ENCODE results near the gene VGLL1.
A peak's percentile ranks its signal among the peaks of the same experiment; 100 is the strongest.

Gene VGLL1, protein sequence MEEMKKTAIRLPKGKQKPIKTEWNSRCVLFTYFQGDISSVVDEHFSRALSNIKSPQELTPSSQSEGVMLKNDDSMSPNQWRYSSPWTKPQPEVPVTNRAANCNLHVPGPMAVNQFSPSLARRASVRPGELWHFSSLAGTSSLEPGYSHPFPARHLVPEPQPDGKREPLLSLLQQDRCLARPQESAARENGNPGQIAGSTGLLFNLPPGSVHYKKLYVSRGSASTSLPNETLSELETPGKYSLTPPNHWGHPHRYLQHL

DNA sequence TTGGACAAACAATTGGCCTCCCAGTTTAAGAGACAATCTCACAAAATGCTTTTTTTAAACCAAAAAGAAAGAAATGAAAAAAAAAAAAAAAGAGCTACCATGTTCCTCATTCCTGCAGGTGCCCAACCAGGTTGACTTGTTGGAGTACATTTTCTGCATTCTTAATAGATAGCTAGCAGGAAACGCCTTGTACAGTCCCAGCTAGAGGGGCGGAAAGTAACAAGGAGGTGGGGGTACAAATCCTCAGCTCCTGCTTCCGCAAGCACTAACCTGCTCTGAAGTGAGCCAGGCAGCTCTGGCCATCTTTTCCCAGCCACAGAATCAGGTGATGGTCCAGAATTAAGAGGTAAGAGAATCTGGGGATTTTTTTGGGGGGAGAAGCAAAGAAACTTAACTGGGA is at the start of gene VGLL1:
Gene VGLL1, plus strand, starts transcription at position 265 of the 400 bp plus-strand sequence. CDS start 3,806 bp downstream, outside the sequence.
- no peak for DNase-seq

GRCh38 chrX:136487647-136488046 is 44.4 kb upstream of the VGLL1 start, which contains the start of gene BRS3:
BRS3 (plus strand) TSS chrX:136487947; CDS start chrX:136488115, 168 bp downstream.
- DNase-seq, result no peak

DNA sequence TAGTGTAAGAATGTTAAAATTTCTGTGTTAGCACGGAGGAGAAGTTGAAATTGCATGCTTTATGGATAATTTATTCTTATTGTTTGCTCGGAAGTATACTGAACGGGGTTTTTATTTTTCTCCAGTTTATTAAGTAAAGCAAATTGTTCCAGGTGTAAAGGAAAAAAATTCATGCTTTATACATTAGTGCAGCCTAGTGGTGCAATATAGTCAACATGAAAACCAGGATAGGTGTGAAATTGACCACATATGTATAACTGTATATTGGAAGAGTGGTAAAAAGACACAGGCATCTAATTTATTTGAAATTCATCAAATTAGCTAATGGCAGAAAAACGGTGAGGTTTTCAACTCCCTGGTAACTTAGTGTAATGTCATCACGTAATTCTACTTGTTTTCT is 43.3 kb upstream of the VGLL1 start:
- no peak for DNase-seq

DNA sequence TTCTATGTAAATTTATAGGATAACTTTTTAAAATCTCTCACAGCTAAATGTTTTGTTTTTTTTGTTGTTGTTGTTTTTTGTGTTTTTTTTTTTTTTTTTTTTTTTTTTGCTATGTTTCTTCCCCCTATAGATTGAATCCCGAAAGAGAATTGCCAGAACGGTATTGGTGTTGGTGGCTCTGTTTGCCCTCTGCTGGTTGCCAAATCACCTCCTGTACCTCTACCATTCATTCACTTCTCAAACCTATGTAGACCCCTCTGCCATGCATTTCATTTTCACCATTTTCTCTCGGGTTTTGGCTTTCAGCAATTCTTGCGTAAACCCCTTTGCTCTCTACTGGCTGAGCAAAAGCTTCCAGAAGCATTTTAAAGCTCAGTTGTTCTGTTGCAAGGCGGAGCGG is 40.2 kb upstream of the VGLL1 start:
- DNase-seq, result no peak

- DNase-seq, result no peak
Observed at GRCh38 chrX:136493011-136493410, 39.0 kb upstream of the VGLL1 start.

DNA sequence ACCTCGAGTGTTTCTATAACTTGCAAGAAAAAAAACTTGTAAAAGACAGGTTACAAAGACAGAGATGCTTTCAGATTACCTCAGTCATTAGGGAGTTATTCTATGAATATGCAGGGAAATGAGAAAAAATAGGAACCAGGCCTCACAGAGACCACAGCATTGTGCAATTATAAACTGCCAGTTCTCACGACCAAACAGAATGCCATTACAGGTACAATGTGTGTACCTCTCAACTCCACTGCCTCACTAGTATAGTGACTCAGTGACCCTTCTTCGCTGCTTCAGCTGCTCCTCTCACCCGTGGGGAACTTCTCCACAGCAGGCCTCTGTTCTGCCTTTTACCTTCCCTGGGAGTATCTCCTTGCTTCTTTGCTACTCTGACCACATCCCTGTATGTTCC is 37.0 kb upstream of the VGLL1 start:
- no peak for DNase-seq

DNA sequence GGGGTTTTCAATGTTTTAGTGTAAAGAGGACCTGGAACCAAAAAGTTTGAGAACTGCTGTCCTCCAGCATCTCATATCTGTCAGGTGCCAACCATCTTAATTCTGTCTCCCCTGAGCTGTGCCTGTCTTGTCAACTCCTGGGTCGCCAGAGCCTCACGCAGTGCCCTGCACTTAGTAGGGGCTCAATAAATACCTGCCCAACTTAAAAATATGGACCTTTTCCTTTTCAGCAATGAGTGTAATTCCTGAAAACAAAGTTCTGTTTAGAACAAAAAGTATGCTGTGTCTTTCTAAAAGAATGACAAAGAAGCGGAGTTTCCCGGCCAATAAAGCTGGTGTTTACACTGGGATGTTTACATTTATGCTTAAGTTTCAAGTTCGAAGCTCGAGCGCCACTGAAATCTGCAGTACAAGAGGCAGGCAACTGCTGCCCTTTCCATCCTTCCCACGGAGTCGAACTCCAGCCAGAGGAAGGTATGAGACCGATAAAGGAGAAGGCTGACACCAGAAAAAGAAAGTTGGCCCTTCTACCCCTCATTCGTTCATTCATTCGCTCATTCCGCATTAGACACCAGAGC is 35.7 kb upstream of the VGLL1 start:
- no peak for DNase-seq

- DNase-seq, result peak; percentile 81
Observed at GRCh38 chrX:136496764-136497555, 35.1 kb upstream of the VGLL1 start.

DNA sequence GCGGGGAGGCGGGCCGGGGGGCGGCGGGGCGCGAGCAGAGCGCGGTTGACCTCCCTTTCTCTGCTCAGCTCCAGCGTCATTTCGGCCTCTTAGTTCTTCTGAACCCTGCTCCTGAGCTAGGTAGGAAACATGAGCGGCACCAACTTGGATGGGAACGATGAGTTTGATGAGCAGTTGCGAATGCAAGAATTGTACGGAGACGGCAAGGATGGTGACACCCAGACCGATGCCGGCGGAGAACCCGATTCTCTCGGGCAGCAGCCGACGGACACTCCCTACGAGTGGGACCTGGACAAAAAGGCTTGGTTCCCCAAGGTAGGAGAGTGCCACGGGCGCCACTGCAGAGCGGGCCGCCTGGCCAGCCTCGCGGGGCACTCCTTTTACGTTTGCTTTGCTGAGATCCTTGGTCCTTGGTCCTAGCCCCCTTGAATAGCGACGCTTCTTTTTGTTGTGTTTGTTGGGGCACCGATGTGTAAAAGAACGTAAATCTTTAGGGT is 34.4 kb upstream of the VGLL1 start, which contains the start of gene HTATSF1:
Gene HTATSF1, plus strand, starts transcription at position 37 of the 497 bp plus-strand sequence. Its CDS starts 93 bp downstream, at position 130.
- no peak for DNase-seq

- no peak for DNase-seq
Observed at GRCh38 chrX:136519069-136519468, 12.9 kb upstream of the VGLL1 start.

GRCh38 chrX:136523770-136524169 is 8.2 kb upstream of the VGLL1 start:
- DNase-seq, result no peak

DNA sequence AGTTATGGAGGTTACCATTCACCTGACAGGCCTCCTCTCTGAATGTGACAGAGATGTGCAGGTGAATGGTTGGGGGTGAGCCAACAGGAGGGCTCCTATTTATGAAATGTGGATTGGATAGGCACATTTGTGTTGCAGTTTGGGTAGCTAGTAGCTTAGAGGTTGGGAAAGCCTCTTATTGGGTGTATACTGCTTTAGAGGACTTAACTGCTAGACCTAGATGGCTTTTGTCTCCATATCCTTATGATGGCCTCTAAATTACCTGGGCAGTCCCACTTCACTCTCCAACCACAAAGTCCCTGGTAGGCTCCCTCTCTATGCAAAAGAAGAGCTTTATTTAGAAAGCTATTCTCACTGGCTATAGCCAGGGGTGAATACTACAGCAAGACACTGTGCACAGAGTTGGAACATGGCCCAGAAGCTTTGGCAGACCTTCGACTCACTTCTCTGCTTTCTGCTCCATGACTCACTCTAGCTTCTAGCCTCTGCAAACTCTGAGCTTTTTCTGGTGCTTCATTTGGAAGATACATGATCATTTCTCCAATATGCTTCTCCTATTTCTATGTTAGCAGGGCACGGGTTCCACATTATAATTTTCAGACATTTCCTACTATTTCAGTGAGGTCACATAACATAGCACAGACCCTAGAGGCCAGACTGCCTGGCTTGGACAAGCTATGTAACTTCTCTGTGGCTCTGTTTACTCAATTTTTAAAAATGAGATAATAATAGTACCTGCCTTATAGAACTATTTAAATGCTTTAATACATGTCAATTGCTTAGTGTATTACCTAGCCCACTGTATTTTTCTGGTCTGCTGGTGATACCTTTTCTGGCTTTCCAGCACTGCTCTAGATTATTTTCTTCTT is 6.0 kb upstream of the VGLL1 start:
- DNase-seq, result no peak

GRCh38 chrX:136528645-136529315 is 3.2 kb upstream of the VGLL1 start:
- no peak for DNase-seq

DNA sequence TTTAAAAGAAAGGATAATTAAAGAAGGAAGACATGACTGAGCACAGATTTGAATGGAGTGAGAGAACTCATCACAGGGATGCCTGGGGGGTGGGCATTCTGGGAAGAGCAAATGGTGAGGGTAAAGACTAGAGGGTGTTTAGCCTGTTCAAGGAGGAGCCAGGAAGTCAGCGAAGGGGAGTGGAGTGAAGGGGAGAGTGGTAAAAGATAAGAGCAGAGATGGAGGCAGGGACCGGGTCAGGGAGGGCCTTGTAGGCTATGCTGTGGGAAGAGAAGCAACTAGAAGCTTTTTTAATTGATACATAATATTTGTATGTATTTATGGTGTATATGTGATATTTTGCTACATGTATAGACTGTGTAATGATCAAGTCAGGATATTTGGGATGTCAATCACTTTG is 2.2 kb upstream of the VGLL1 start:
- DNase-seq, result no peak

DNA sequence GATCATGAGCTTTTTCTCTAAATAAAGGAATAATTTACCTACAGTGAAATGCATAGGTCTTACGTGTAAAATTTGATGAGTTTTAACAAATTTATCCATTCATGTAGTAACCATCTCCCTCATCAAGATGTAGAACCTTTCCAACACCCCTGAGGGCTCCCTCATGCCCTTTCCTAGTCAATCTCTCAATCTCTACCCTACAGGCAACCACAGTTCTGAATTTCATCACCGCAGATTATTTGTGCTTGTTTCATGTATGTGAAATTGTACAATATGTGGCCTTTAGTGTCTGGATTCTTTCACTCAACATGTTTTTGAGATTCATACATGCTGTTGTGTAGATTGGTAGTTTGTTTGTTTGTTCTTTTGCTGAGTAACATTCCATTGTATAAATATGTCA is 2.1 kb downstream of the VGLL1 start:
- DNase-seq, result no peak

DNA sequence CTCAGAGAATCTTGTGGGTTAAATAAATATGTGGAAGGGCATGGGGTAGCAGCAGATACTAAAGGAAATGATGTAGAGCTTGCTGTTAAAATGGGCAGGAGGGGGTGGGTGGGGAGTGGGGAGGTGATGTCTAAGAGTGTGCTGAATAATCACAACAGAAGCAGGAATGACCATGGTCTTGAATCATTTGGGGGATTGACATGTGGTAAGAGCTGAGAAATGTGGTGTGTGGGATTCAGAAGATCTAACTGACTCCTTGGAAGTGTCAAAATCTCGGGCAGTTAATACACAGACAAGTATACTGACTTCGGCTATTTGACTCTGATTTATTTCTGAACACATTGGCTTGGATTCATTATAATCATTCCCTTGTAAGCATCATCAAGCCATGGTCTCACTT is 6.8 kb downstream of the VGLL1 start:
- no peak for DNase-seq

- no peak for DNase-seq
Observed at GRCh38 chrX:136540226-136540625, 8.2 kb downstream of the VGLL1 start.

DNA sequence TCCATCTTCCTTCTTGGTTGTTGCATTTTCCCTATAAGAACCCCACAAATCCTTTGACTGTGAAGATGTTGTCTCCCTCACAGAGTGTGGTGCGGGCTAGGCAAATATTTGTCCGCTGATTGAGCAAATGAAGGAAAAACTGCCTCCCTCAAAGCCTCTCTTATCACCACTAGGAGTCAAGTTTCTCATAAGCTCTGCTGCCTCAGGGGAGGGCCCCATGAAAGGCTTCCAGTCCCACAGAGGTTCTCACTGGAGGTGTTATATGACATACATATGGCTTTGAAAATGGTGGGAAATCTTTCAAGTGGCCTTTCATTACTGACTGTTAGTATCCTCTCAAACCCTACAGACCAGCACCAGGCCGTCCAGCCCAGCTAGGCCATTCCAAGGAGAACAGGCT is 9.3 kb downstream of the VGLL1 start:
- DNase-seq, result no peak

- DNase-seq, result no peak
Observed at GRCh38 chrX:136542281-136542680, 10.3 kb downstream of the VGLL1 start.

- peak; percentile 8 for DNase-seq
Observed at GRCh38 chrX:136546371-136546781, 14.4 kb downstream of the VGLL1 start.

DNA sequence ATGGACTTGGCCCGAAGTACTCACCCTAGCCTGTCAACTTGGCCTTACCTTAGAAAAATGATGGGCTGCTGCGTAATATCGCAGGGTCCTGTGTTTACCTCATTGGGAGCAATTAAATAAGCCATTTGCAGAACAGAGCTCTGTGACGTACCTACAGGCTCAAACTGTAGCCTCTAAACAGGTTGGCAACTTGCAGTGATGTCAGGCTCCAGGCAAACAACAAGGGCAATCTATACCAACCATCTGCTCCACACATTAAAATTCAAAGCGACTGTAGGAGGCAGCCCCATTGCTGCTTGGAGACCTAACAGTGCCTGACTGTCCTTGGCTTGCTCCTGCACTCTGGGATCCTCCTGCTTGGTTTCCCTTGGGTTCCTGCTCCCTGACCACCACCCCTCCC is 17.2 kb downstream of the VGLL1 start:
- no peak for DNase-seq

GRCh38 chrX:136551410-136551809 is 19.4 kb downstream of the VGLL1 start:
- DNase-seq, result no peak

Measured in activated effector memory CD4-positive, alpha-beta T cell treated with Interleukin-2 at 50 U/mL for 16 hours (primary cell).